ENCODE measurements around the gene PREB.
"Not testable (repeated sequence)": the region's sequence is repeated elsewhere in the genome, so short reads cannot be mapped to it uniquely, and the experiment has no call there.

The PREB gene, protein sequence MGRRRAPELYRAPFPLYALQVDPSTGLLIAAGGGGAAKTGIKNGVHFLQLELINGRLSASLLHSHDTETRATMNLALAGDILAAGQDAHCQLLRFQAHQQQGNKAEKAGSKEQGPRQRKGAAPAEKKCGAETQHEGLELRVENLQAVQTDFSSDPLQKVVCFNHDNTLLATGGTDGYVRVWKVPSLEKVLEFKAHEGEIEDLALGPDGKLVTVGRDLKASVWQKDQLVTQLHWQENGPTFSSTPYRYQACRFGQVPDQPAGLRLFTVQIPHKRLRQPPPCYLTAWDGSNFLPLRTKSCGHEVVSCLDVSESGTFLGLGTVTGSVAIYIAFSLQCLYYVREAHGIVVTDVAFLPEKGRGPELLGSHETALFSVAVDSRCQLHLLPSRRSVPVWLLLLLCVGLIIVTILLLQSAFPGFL

DNA sequence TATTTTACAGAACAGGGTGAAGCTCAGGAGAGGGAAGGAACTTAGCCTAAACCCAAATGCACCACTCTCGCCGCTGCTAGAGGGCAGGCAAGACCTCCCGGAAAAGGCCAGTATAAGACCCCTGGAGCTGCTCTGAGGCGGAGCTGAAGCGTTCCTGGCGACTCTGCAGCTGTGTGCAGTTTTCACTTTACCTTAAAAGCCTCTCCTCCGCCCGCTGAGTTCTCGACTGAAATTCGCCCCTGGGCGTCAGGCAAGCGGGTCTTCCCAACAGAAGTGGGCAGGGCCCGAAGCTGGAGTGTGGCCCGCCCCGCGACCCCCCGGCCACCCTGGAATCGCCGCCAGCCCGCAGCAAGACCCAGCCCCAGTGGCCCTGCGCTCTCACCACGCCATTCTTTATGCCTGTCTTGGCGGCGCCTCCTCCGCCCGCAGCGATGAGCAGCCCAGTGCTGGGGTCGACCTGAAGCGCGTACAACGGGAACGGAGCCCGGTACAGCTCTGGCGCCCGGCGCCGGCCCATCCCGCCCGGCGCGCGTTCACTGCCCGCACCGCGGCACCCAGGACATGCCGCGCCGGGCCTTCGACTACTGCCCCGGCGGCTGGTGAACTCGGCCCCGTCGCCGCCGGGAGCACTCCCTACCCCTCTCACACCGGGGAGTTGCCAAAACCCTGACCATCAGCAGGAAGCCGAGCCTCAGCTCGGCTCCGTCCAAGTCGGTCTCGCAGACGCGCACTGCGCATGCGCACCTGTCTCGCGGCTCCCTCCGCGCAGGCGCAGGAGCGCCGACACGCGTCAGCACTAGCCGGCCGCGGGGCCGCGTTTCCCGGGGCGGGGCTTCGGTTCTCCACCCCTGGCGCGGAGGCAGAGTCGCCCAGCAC lies at the start of gene PREB:
PREB (minus strand) TSS at position 732 of the 876 bp plus-strand sequence; CDS start at position 517, 215 bp downstream.
- peak; percentile 100 for DNase-seq

DNA sequence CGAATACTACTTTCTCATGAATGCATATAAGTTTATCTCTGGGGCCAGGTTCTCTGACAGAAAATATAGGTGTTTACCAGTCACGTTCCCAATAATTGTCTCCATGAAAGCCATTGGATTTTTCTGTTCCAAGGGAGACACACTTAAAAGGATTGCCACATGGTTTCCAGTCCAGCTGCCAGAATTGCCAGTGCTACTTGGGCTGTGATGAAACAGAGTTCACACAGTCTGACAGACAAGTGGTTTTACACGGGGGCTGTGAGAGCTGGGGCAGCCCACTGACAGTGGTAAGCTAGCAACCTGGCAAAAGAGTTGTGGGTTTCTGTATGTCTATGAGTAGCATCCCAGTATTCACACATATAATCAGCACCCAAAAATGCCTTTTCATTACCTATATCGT lies 49.7 kb upstream of the PREB start:
- DNase-seq: no peak

GRCh38 chr2:27182346-27182745 lies 47.9 kb upstream of the PREB start:
- no peak for DNase-seq

- no peak for DNase-seq
Observed at GRCh38 chr2:27179344-27180000, 45.0 kb upstream of the PREB start.

DNA sequence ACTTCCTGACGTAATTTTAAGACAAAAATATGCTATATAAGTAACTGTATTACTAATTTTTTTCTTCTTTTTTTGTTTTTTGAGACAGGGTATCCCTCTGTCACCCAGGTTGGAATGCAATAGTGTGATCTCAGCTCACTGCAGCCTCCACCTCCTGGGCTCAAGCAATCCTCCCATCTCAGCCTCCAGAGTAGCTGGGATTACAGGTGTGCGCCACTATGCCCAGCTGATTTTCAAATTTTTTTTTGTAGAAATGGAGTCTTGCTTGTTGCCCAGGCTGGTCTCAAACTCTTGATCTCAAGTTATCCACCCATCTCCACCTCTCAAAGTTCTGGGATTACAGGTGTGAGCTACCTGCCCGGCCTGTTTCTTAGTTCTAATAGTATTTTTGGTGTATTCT lies 44.0 kb upstream of the PREB start:
- no peak for DNase-seq

DNA sequence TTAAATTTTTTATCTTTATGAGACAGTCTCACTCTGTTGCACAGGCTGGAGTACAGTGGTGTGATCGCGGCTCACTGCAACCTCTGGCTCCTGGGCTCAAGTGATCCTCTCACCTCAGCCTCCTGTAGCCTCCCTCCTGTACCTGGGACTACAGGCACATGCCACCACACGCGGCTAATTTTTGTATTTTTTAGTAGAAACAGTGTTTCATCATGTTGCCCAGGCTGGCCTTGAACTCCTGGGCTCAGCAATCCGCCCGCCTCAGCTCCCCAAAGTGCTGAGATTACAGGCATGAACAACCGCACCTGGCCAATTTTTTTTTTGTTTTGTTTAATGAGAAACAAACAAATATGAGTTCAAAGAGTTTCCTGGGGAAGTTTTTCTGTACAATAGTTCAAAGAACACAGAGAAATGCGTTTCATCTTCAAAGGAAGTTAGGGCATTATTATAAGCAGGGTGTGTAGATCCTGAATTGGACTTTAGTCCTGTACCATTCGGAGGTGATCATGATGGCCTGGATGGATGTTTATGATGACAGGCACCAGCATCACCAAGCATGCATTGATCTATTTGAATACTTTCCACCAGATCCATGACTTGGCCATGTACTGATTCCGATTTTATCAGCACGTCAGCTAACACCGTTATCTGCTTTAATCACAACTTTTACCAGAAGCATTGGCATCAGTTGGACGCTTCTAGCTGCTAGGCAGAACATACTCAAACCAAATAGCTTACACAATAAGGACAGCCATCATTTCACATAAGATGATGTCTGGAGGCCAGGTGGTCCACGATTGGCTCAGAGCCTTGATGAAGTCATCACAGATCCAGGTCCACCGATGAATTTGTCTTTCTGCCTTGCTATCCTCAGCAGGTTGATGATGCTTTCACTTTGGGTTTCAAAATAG lies 43.3 kb upstream of the PREB start:
- DNase-seq: no peak

GRCh38 chr2:27175781-27176180 lies 41.3 kb upstream of the PREB start:
- not testable (repeated sequence) for DNase-seq

GRCh38 chr2:27175330-27175729 lies 40.9 kb upstream of the PREB start:
- DNase-seq: no peak

GRCh38 chr2:27174638-27175037 lies 40.2 kb upstream of the PREB start:
- no peak for DNase-seq

DNA sequence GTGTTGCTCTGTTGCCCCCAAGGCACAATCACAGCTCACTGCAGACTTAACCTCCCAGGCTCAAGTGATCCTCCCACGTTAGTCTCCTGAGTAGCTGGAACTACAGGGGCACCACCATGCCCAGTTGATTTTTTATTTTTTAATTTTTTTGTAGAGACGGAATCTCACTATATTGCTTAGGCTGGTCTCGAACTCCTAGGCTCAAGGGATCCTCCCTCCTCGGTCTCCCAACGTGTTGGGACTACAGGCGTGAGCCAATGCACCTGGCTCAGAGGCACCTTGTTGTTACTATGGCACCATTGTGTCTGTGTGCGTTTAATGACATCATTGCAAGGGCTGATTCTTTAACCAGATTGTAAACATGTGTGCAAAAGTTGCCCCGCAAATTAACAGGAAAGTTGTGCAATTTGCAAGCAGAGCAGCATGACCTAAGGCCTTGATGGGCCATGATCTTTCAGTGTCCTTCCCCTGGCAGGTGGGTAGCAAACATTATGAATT lies 37.0 kb upstream of the PREB start:
- no peak for DNase-seq

- no peak for DNase-seq
Observed at GRCh38 chr2:27170581-27171337, 36.3 kb upstream of the PREB start.

DNA sequence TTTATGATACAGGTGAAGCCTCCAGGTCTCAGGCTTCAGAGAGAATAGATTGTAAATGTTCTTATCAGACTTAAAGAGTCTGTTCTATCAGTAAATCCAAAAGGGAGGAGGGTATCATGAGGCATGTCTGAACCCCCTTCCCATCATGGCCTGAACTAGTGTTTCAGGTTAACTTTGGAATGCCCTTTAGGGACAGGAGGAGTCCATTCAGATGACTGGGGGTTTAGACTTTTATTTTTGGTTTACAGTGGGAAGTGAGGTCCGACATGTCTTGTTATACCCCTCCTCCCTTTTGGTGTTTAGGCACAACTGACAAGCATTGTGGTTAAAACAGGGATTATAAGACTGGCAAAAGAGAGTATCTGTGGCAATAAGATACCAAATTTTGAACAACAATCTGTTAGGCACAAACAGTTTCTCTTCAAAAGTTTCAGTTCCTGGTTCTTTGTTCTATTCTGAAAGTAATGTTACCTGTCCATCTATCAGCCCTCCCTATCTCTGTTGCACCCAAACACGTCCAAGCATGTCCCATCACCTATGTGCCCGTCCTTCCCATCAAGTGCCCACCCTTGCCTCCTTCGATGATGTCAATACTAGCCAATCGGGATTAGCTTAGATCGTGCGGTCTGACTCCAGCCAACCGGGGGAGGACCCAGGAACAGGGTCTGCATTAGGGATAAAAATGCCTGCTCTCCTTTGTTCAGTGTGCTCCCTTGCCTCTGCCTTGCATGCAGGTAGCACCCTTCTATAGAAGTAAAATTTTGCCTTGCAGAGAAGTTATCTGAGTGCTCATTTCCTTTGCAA lies 30.7 kb upstream of the PREB start:
- no peak for DNase-seq

GRCh38 chr2:27162151-27163121 lies 28.0 kb upstream of the PREB start:
- no peak for DNase-seq

GRCh38 chr2:27160191-27160590 lies 25.8 kb upstream of the PREB start:
- DNase-seq: no peak

- DNase-seq: no peak
Observed at GRCh38 chr2:27159271-27159670, 24.8 kb upstream of the PREB start.

GRCh38 chr2:27158468-27158867 lies 24.0 kb upstream of the PREB start:
- DNase-seq: no peak

- no peak for DNase-seq
Observed at GRCh38 chr2:27155069-27155520, 20.7 kb upstream of the PREB start.

GRCh38 chr2:27154488-27154887 lies 20.1 kb upstream of the PREB start:
- no peak for DNase-seq
